AG09319 (cell line): ENCODE measurements around the gene ZNF142.
A peak's percentile ranks its signal among the peaks of the same experiment; 100 is the strongest.

ENCODE experiments used
- DNase-seq: peaks from one replicate; pipeline ENCODE4 v3.0.0-alpha.2; 2010; ENCODE audit warnings: low read depth; ENCODE audit errors: extremely low read depth
- CTCF ChIP-seq: IDR thresholded peaks from 2 replicates; pipeline ENCODE4 v1.5.1; 2011; ENCODE audit warnings: low read depth, mild to moderate bottlenecking, inconsistent platforms, low read length, moderate library complexity

Gene ZNF142

GRCh38 chr2:218664653-218665052, 5.2 kb upstream of the ZNF142 start:
- no peak for TF ChIP-seq CTCF
- DNase-seq, result no peak

- DNase-seq, result no peak
- TF ChIP-seq CTCF, result no peak
Observed at GRCh38 chr2:218663901-218664300, 4.5 kb upstream of the ZNF142 start.

GRCh38 chr2:218662827-218663226, 3.4 kb upstream of the ZNF142 start:
- TF ChIP-seq CTCF, result no peak
- DNase-seq, result no peak

GRCh38 chr2:218662377-218662776, 3.0 kb upstream of the ZNF142 start:
- TF ChIP-seq CTCF, result no peak
- no peak for DNase-seq

GRCh38 chr2:218659988-218660358, 550 bp upstream of the ZNF142 start:
- no peak for TF ChIP-seq CTCF
- DNase-seq, result no peak

GRCh38 chr2:218658671-218659257, 659 bp downstream of the ZNF142 start:
- no peak for DNase-seq
- peak; percentile 47 for TF ChIP-seq CTCF

GRCh38 chr2:218655751-218656150, 3.7 kb downstream of the ZNF142 start:
- TF ChIP-seq CTCF, result no peak
- no peak for DNase-seq
